Central memory CD8-positive, alpha-beta T cell (primary cell): ENCODE measurements around the gene GTF2F2.

Experiments used
- ATAC-seq: fragments of 150-1000 bp; cut with Tn5 transposase; replicated peaks from 2 replicates; pipeline ENCODE4 v1.10.0; 2022; ENCODE audit warnings: mild to moderate bottlenecking, moderate FRiP score, moderate number of reproducible peaks; ENCODE audit not compliant: poor library complexity, severe bottlenecking; ENCODE audit errors: extremely low read depth
- DNase-seq, 2 donors: peaks; one replicate each; pipeline ENCODE4 v3.0.0; 2021; ENCODE audit warnings: low spot score in 2 of 2
- H3K27ac Mint-ChIP-seq: one replicate; pipeline ENCODE4 v1.8.0; 2022; ENCODE audit warnings: low read depth, mild to moderate bottlenecking, moderate library complexity, mixed read lengths
- H3K27me3 Mint-ChIP-seq: one replicate; pipeline ENCODE4 v1.8.0; 2022; ENCODE audit warnings: mixed read lengths
- H3K36me3 Mint-ChIP-seq: one replicate; pipeline ENCODE4 v1.8.0; 2022; ENCODE audit warnings: mild to moderate bottlenecking, moderate library complexity, mixed read lengths; ENCODE audit not compliant: insufficient read depth
- H3K4me1 Mint-ChIP-seq: one replicate; pipeline ENCODE4 v1.8.0; 2022; ENCODE audit warnings: mixed read lengths
- H3K4me3 Mint-ChIP-seq: one replicate; pipeline ENCODE4 v1.8.0; 2022; ENCODE audit warnings: mild to moderate bottlenecking, moderate library complexity, mixed read lengths
- H3K9me3 Mint-ChIP-seq: one replicate; pipeline ENCODE4 v1.8.0; 2022; ENCODE audit warnings: mixed read lengths

GTF2F2 gene

GRCh38 chr13:45194081-45194939 is 74.0 kb downstream of the GTF2F2 start:
- no peak overlapping the region for H3K4me3 Mint-ChIP-seq
- no peaks in the 10 kb centered on the region for H3K27me3 Mint-ChIP-seq
- H3K4me1 Mint-ChIP-seq, result peaks cover 13% of the 10 kb centered on the region
- DNase-seq (no peak), ATAC-seq (no peak)
- H3K36me3 Mint-ChIP-seq, result peaks cover 1% of the 10 kb centered on the region
- no peaks in the 10 kb centered on the region for H3K9me3 Mint-ChIP-seq
- no peak overlapping the region for H3K27ac Mint-ChIP-seq

DNA sequence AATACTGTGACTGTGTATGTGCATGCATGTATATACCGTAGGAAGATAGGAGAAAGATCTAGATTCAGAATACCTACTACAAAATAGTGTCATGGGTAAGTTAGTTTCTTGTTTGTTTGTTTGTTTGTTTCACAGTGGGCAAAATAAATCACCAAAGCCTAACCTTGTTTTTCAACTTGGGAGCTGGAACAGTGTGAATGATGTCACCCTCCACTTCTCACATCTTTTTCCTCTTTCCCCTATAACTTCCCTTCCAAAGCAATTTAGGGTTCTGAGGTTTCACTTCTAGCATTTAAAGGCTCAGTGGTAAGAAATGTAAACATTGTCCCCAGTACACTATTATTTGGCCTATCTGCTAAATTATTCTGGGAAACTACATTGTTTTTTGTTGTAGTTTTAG is 75.1 kb downstream of the GTF2F2 start:
- Mint-ChIP-seq H3K4me1 (peaks cover 13% of the 10 kb centered on the region), H3K36me3 (peaks cover 1% of the 10 kb centered on the region), H3K4me3 (no peak overlapping the region), H3K27me3 (no peaks in the 10 kb centered on the region), H3K27ac (no peak overlapping the region), H3K9me3 (no peaks in the 10 kb centered on the region)
- DNase-seq, result no peak
- no peak for ATAC-seq

GRCh38 chr13:45196096-45196495 is 75.8 kb downstream of the GTF2F2 start:
- H3K4me3 Mint-ChIP-seq, result no peak overlapping the region
- peaks cover 1% of the 10 kb centered on the region for H3K36me3 Mint-ChIP-seq
- no peaks in the 10 kb centered on the region for H3K27me3 Mint-ChIP-seq
- no peak overlapping the region for H3K27ac Mint-ChIP-seq
- DNase-seq (no peak), ATAC-seq (no peak)
- H3K9me3 Mint-ChIP-seq, result no peaks in the 10 kb centered on the region
- peaks cover 13% of the 10 kb centered on the region for H3K4me1 Mint-ChIP-seq

- H3K4me1 Mint-ChIP-seq, result peaks cover 13% of the 10 kb centered on the region
- H3K36me3 Mint-ChIP-seq, result peaks cover 1% of the 10 kb centered on the region
- H3K4me3 Mint-ChIP-seq, result no peak overlapping the region
- no peaks in the 10 kb centered on the region for H3K9me3 Mint-ChIP-seq
- DNase-seq (no peak), ATAC-seq (no peak)
- no peaks in the 10 kb centered on the region for H3K27me3 Mint-ChIP-seq
- no peak overlapping the region for H3K27ac Mint-ChIP-seq
Measured at GRCh38 chr13:45196622-45197021, 76.3 kb downstream of the GTF2F2 start.

DNA sequence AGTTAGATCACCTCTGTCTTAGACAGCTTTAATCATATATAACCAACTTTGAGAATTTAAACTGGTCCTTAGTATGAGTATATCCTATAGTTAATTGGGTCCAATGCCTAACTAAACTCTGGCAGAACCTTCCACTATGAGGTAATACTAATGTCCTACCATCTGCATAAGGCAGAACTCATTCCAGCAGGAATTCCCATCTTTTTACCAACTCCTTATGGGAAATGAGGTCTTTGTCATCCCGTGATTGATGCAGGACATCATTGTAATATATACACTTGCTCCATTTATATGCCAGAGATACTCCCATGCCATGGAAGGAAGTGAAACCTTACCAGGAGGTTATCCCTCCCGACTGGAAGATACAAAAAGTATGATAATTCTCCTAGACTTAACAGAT is 77.7 kb downstream of the GTF2F2 start:
- no peak for ATAC-seq
- peaks cover 1% of the 10 kb centered on the region for H3K36me3 Mint-ChIP-seq
- H3K27ac Mint-ChIP-seq, result no peak overlapping the region

GRCh38 chr13:45198924-45199323 is 78.6 kb downstream of the GTF2F2 start:
- ATAC-seq, result no peak
- Mint-ChIP-seq H3K9me3 (no peaks in the 10 kb centered on the region), H3K27me3 (no peaks in the 10 kb centered on the region), H3K4me1 (peaks cover 13% of the 10 kb centered on the region), H3K27ac (no peak overlapping the region), H3K36me3 (peaks cover 1% of the 10 kb centered on the region), H3K4me3 (no peak overlapping the region)
- DNase-seq, result no peak

More for the DNA sequence above, 77.7 kb downstream of the GTF2F2 start:
- Mint-ChIP-seq H3K4me3 (no peak overlapping the region), H3K9me3 (no peaks in the 10 kb centered on the region), H3K27me3 (no peaks in the 10 kb centered on the region), H3K4me1 (peaks cover 13% of the 10 kb centered on the region)
- DNase-seq, result no peak

GRCh38 chr13:45199711-45200110 is 79.4 kb downstream of the GTF2F2 start:
- peaks cover 1% of the 10 kb centered on the region for H3K36me3 Mint-ChIP-seq
- H3K9me3 Mint-ChIP-seq, result no peaks in the 10 kb centered on the region
- peaks cover 9% of the 10 kb centered on the region for H3K4me1 Mint-ChIP-seq
- DNase-seq (no peak), ATAC-seq (no peak)
- H3K27me3 Mint-ChIP-seq, result no peaks in the 10 kb centered on the region
- H3K27ac Mint-ChIP-seq, result no peak overlapping the region
- no peak overlapping the region for H3K4me3 Mint-ChIP-seq

DNA sequence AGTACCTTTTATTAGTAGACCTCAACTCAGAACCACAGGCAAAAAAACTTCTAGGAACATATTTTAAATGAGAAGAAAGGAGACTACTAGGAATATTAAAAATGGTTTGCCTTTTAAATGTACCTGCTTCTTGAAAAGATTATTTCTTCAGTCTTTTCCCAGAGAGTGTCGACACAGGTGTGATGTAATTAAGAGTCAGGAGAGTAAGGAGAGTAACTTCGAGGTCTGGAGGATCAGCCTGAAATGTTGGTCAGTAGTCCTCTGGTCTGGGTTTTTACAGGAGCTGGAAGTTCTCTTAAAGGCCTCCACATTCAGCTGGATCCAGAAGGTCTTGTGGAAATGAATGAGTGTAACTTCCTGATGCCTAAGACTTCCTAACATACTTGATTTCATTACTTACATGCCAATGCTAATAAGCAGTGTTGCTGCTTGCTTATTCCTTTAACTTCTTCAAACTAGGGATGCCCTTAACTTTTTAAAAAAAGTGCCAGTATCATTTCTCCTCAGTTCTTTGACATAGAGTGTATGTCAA is 80.5 kb downstream of the GTF2F2 start, which contains the start of gene KCTD4:
KCTD4 (minus strand) TSS at position 345 of the 532 bp plus-strand sequence. CDS start 6,478 bp downstream, outside the sequence.
- ATAC-seq (no peak), DNase-seq (no peak)
- H3K4me1 Mint-ChIP-seq, result peaks cover 9% of the 10 kb centered on the region
- H3K9me3 Mint-ChIP-seq, result no peaks in the 10 kb centered on the region
- peaks cover 1% of the 10 kb centered on the region for H3K36me3 Mint-ChIP-seq
- H3K27ac Mint-ChIP-seq, result no peak within 1 kb of the TSS
- H3K4me3 Mint-ChIP-seq, result no peak within 1 kb of the TSS
- no peaks in the 10 kb centered on the region for H3K27me3 Mint-ChIP-seq

DNA sequence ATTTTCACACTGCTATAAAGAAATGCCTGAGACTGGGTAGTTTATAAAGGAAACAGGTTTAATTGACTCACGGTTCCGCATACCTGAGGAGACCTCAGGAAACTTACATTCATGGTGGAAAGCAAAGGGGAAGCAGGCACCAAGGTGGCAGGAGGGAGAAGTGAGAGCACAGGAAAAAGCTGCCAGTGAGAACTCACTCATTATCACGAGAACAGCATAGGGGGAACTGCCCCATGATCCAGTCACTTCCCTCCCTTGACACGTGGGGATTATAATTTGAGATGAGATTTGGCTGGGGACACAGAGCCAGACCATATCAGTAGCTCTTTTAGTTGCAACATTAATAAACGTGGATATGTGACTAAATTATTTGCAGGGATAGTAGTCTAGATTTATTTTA is 84.8 kb downstream of the GTF2F2 start:
- Mint-ChIP-seq H3K27me3 (no peaks in the 10 kb centered on the region), H3K4me1 (peaks cover 1% of the 10 kb centered on the region), H3K9me3 (no peaks in the 10 kb centered on the region), H3K36me3 (peaks cover 9% of the 10 kb centered on the region), H3K4me3 (no peak overlapping the region), H3K27ac (no peak overlapping the region)
- ATAC-seq (no peak), DNase-seq (no peak)

GRCh38 chr13:45206340-45206739 is 86.0 kb downstream of the GTF2F2 start:
- H3K36me3 Mint-ChIP-seq, result peaks cover 17% of the 10 kb centered on the region
- no peaks in the 10 kb centered on the region for H3K27me3 Mint-ChIP-seq
- H3K27ac Mint-ChIP-seq, result no peak overlapping the region
- H3K9me3 Mint-ChIP-seq, result no peaks in the 10 kb centered on the region
- H3K4me3 Mint-ChIP-seq, result no peak overlapping the region
- H3K4me1 Mint-ChIP-seq, result peaks cover 10% of the 10 kb centered on the region
- DNase-seq, result no peak
- no peak for ATAC-seq

GRCh38 chr13:45207319-45207718 is 87.0 kb downstream of the GTF2F2 start:
- peaks cover 20% of the 10 kb centered on the region for H3K36me3 Mint-ChIP-seq
- H3K9me3 Mint-ChIP-seq, result no peaks in the 10 kb centered on the region
- no peak for DNase-seq
- H3K4me3 Mint-ChIP-seq, result no peak overlapping the region
- no peak overlapping the region for H3K27ac Mint-ChIP-seq
- no peaks in the 10 kb centered on the region for H3K27me3 Mint-ChIP-seq
- no peak for ATAC-seq
- H3K4me1 Mint-ChIP-seq, result peaks cover 10% of the 10 kb centered on the region

- ATAC-seq (no peak), DNase-seq (no peak)
- no peaks in the 10 kb centered on the region for H3K27me3 Mint-ChIP-seq
- H3K36me3 Mint-ChIP-seq, result peaks cover 20% of the 10 kb centered on the region
- H3K27ac Mint-ChIP-seq, result no peak overlapping the region
- H3K4me1 Mint-ChIP-seq, result peaks cover 10% of the 10 kb centered on the region
- H3K4me3 Mint-ChIP-seq, result no peak overlapping the region
- H3K9me3 Mint-ChIP-seq, result no peaks in the 10 kb centered on the region
Measured at GRCh38 chr13:45208132-45208531, 87.8 kb downstream of the GTF2F2 start.

DNA sequence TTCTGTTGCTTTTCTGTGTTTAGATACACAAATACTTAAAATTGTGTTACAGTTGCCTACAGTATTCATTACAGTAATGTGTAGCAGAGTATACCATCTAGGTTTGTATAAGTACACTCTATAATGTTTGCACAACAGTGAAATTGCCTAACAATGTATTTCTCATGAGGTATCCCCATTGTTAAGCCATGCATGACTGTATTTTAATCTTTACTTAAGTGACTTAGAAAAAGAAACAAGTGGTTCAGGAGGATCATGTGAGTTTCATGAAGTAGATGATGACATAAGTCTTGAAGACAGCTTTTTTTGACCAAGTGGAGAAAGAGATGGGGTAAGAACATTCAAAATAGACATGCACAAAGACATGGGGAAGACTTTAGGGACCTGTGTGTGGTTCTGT is 88.9 kb downstream of the GTF2F2 start:
- H3K27ac Mint-ChIP-seq, result no peak overlapping the region
- H3K9me3 Mint-ChIP-seq, result no peaks in the 10 kb centered on the region
- peaks cover 10% of the 10 kb centered on the region for H3K4me1 Mint-ChIP-seq
- DNase-seq (no peak), ATAC-seq (no peak)
- H3K36me3 Mint-ChIP-seq, result peaks cover 22% of the 10 kb centered on the region
- H3K27me3 Mint-ChIP-seq, result no peaks in the 10 kb centered on the region
- no peak overlapping the region for H3K4me3 Mint-ChIP-seq
